ENCODE data around the gene PLPP7. TPM values are rescaled to one million over a fixed set of nuclear protein-coding genes. Genes with fewer than 3 reads are reported as not detected.

PLPP7 gene
- polyA plus RNA-seq, 1 donor (not counting 4 experiments of a cell fraction or from before 2014, with no cell fraction given) = not detected

DNA sequence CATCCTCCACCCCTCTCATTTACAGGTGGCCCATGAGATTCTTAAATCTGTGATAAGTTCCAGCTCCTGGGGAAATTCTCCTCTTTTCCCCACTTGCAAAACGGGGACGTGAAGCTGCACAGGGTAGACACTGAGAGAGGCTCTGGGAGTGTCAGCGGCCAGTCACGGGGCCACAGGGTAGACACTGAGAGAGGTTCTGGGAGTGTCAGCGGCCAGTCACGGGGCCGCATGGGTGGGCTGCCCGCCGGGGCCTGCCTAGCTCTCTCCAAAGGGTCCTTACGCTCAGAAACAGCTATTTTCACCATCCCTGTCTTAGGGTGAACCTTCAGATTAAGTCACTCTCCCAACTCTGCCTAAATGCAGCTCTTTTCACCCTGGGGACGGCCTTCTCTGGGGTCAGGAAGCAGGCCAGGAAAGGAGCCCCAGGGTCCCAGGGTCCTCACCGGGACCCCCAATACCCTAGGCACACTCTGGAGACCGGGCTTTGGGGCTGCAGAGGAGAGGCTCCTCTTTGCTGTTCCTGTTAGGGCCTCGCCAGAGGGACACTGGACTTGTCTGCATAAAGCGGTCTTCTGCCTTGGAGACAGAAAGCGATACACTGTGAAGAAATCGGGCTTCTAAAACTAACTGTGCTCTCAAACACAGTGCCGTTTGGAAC, 14.7 kb upstream of the PLPP7 start:
- Histone ChIP-seq H3K4me3 (ENCODE audit: control insufficient read depth in 2 of 3, extremely low read depth in 1 of 3, insufficient read depth in 2 of 3, low read depth in 1 of 3, low read length in 3 of 3) (no peak overlapping the region), H3K27me3 (ENCODE audit: control insufficient read depth, extremely low read depth, insufficient read depth, low read length) (peaks cover 28% of the 10 kb centered on the region), H4K20me1 (ENCODE audit: control insufficient read depth, extremely low read depth, insufficient read depth, low read length) (no peaks in the 10 kb centered on the region), H3K36me3 (ENCODE audit: control insufficient read depth in 2 of 2, extremely low read depth in 1 of 2, insufficient read depth in 2 of 2, low read length in 2 of 2) (no peaks in the 10 kb centered on the region), H3K27ac (ENCODE audit: control insufficient read depth, insufficient read depth, low read length) (no peak overlapping the region), H3K79me2 (ENCODE audit: control insufficient read depth, insufficient read depth, low read length) (no peaks in the 10 kb centered on the region), H3K4me2 (ENCODE audit: control insufficient read depth, extremely low read depth, insufficient read depth, low read depth, low read length) (no peak overlapping the region), H3K9me1 (ENCODE audit: control insufficient read depth, extremely low read depth, insufficient read depth, low read length) (no peaks in the 10 kb centered on the region), H3K9ac (ENCODE audit: control insufficient read depth, extremely low read depth, insufficient read depth, low read length) (no peak overlapping the region), H3K9me3 (ENCODE audit: control insufficient read depth, low read depth, low read length) (no peaks in the 10 kb centered on the region), H3K4me1 (ENCODE audit: control insufficient read depth, extremely low read depth, insufficient read depth, low read length) (no peaks in the 10 kb centered on the region), H2AFZ (ENCODE audit: control insufficient read depth, low read length) (no peak overlapping the region)
- dilution Hi-C loops (cut with MboI; ENCODE audit: extremely low pct_ligation_motif_present, low sequenced_read_pairs) = no loop called here
- TF ChIP-seq EZH2 (IDR thresholded peaks at IDR 0.05; ENCODE audit: low read length) (no peak), CTCF (optimal IDR thresholded peaks at IDR 0.05 in 1 of 3, IDR thresholded peaks at IDR 0.05 in 1 of 3, conservative IDR thresholded peaks at IDR 0.05 in 1 of 3; ENCODE audit: extremely low read depth in 1 of 3, insufficient read depth in 2 of 3, low read length in 3 of 3) (no peak)
- no peak for FAIRE-seq
- no peak for DNase-seq (ENCODE audit: low read depth, low spot score)

GRCh38 chr9:131275332-131276093, 14.0 kb upstream of the PLPP7 start:
- H2AFZ ChIP-seq (ENCODE audit: control insufficient read depth, low read length) = no peak overlapping the region
- no peak for TF ChIP-seq CTCF (optimal IDR thresholded peaks at IDR 0.05 in 1 of 3, IDR thresholded peaks at IDR 0.05 in 1 of 3, conservative IDR thresholded peaks at IDR 0.05 in 1 of 3; ENCODE audit: extremely low read depth in 1 of 3, insufficient read depth in 2 of 3, low read length in 3 of 3)
- no peak for TF ChIP-seq EZH2 (IDR thresholded peaks at IDR 0.05; ENCODE audit: low read length)
- H3K27ac ChIP-seq (ENCODE audit: control insufficient read depth, insufficient read depth, low read length) = no peak overlapping the region
- H3K4me2 ChIP-seq (ENCODE audit: control insufficient read depth, extremely low read depth, insufficient read depth, low read depth, low read length) = no peak overlapping the region
- no peaks in the 10 kb centered on the region for H3K79me2 ChIP-seq (ENCODE audit: control insufficient read depth, insufficient read depth, low read length)
- H3K9ac ChIP-seq (ENCODE audit: control insufficient read depth, extremely low read depth, insufficient read depth, low read length) = no peak overlapping the region
- H3K36me3 ChIP-seq (ENCODE audit: control insufficient read depth in 2 of 2, extremely low read depth in 1 of 2, insufficient read depth in 2 of 2, low read length in 2 of 2) = no peaks in the 10 kb centered on the region
- no peaks in the 10 kb centered on the region for H4K20me1 ChIP-seq (ENCODE audit: control insufficient read depth, extremely low read depth, insufficient read depth, low read length)
- H3K9me1 ChIP-seq (ENCODE audit: control insufficient read depth, extremely low read depth, insufficient read depth, low read length) = no peaks in the 10 kb centered on the region
- H3K27me3 ChIP-seq (ENCODE audit: control insufficient read depth, extremely low read depth, insufficient read depth, low read length) = peaks cover 34% of the 10 kb centered on the region
- H3K4me1 ChIP-seq (ENCODE audit: control insufficient read depth, extremely low read depth, insufficient read depth, low read length) = no peaks in the 10 kb centered on the region
- no peaks in the 10 kb centered on the region for H3K9me3 ChIP-seq (ENCODE audit: control insufficient read depth, low read depth, low read length)
- FAIRE-seq (no peak), DNase-seq (ENCODE audit: low read depth, low spot score) (no peak)
- H3K4me3 ChIP-seq (ENCODE audit: control insufficient read depth in 2 of 3, extremely low read depth in 1 of 3, insufficient read depth in 2 of 3, low read depth in 1 of 3, low read length in 3 of 3) = no peak overlapping the region
- dilution Hi-C loops (cut with MboI; ENCODE audit: extremely low pct_ligation_motif_present, low sequenced_read_pairs) = no loop called here

Measured in keratinocyte (primary cell).